ENCODE results near the gene HEATR9. TPM values are rescaled to one million over a fixed set of nuclear protein-coding genes. Genes with fewer than 3 reads are reported as not detected.

HEATR9 gene
- total and polyA plus RNA-seq, 2 donors from 2014 or later = 0.16 TPM; not detected in 1

GRCh38 chr17:35867574-35867973 lies 1.1 kb downstream of the HEATR9 start:
- Histone ChIP-seq H3K27ac (ENCODE audit: low read depth in 2 of 2, low read length in 2 of 2) (no peak overlapping the region), H3K9ac (ENCODE audit: low read length in 3 of 3) (no peak overlapping the region), H3K4me3 (ENCODE audit: low read length in 3 of 3) (no peak overlapping the region), H3K4me1 (ENCODE audit: control insufficient read depth in 2 of 3, insufficient read depth in 2 of 3, low read depth in 1 of 3, low read length in 3 of 3) (no peaks in the 10 kb centered on the region), H3K27me3 (ENCODE audit: control insufficient read depth, insufficient read depth, low read length) (no peaks in the 10 kb centered on the region), H3K9me3 (ENCODE audit: control insufficient read depth in 2 of 3, insufficient read depth in 1 of 3, low read length in 3 of 3) (no peaks in the 10 kb centered on the region), H3K36me3 (ENCODE audit: control insufficient read depth in 2 of 3, insufficient read depth in 3 of 3, low read length in 3 of 3) (peaks cover 0 to 3% (median 0%) of the 10 kb centered on the region in 3 donors)
- intact Hi-C loops (cut with DNase I) = no loop called here
- no peak for DNase-seq
- no peak for TF ChIP-seq CTCF (IDR thresholded peaks at IDR 0.05; ENCODE audit: borderline replicate concordance, extremely low read depth, insufficient read depth)
- no peak for FAIRE-seq

- FAIRE-seq = no peak
- TF ChIP-seq CTCF (IDR thresholded peaks at IDR 0.05; ENCODE audit: borderline replicate concordance, extremely low read depth, insufficient read depth) = no peak
These were observed 2.2 kb downstream of the HEATR9 start for GRCh38 chr17:35866341-35866950.

GRCh38 chr17:35865412-35866340 lies 3.0 kb downstream of the HEATR9 start:
- intact Hi-C loops (cut with DNase I) = no loop called here
- DNase-seq (no peak), FAIRE-seq (no peak)

More at GRCh38 chr17:35866341-35866950, 2.2 kb downstream of the HEATR9 start:
- Histone ChIP-seq H3K9me3 (ENCODE audit: control insufficient read depth in 2 of 3, insufficient read depth in 1 of 3, low read length in 3 of 3) (no peaks in the 10 kb centered on the region), H3K27me3 (ENCODE audit: control insufficient read depth, insufficient read depth, low read length) (no peaks in the 10 kb centered on the region), H3K4me3 (ENCODE audit: low read length in 3 of 3) (no peak overlapping the region), H3K4me1 (ENCODE audit: control insufficient read depth in 2 of 3, insufficient read depth in 2 of 3, low read depth in 1 of 3, low read length in 3 of 3) (no peaks in the 10 kb centered on the region), H3K36me3 (ENCODE audit: control insufficient read depth in 2 of 3, insufficient read depth in 3 of 3, low read length in 3 of 3) (peaks cover 0 to 3% (median 0%) of the 10 kb centered on the region in 3 donors), H3K9ac (ENCODE audit: low read length in 3 of 3) (no peak overlapping the region), H3K27ac (ENCODE audit: low read depth in 2 of 2, low read length in 2 of 2) (no peak overlapping the region)
- DNase-seq = no peak
- intact Hi-C loops (cut with DNase I) = no loop called here

More at GRCh38 chr17:35865412-35866340, 3.0 kb downstream of the HEATR9 start:
- Histone ChIP-seq H3K9ac (ENCODE audit: low read length in 3 of 3) (no peak overlapping the region), H3K9me3 (ENCODE audit: control insufficient read depth in 2 of 3, insufficient read depth in 1 of 3, low read length in 3 of 3) (no peaks in the 10 kb centered on the region), H3K27ac (ENCODE audit: low read depth in 2 of 2, low read length in 2 of 2) (no peak overlapping the region), H3K27me3 (ENCODE audit: control insufficient read depth, insufficient read depth, low read length) (no peaks in the 10 kb centered on the region), H3K4me3 (ENCODE audit: low read length in 3 of 3) (no peak overlapping the region), H3K36me3 (ENCODE audit: control insufficient read depth in 2 of 3, insufficient read depth in 3 of 3, low read length in 3 of 3) (peaks cover 0 to 3% (median 0%) of the 10 kb centered on the region in 3 donors), H3K4me1 (ENCODE audit: control insufficient read depth in 2 of 3, insufficient read depth in 2 of 3, low read depth in 1 of 3, low read length in 3 of 3) (no peaks in the 10 kb centered on the region)
- no peak for TF ChIP-seq CTCF (IDR thresholded peaks at IDR 0.05; ENCODE audit: borderline replicate concordance, extremely low read depth, insufficient read depth)
